NB4 (cell line): Measurements from ENCODE around the gene CTNNA2.

Experiments used
- CTCF ChIP-seq: IDR thresholded peaks from one replicate; pipeline ENCODE4 v1.5.1; 2012; ENCODE audit warnings: low read depth, low read length
- MAX ChIP-seq: IDR thresholded peaks from 2 replicates; pipeline ENCODE4 v1.6.1; 2011; ENCODE audit warnings: low read depth, low read length
- POLR2A ChIP-seq: IDR thresholded peaks from 2 replicates; pipeline ENCODE4 v1.6.1; 2011; ENCODE audit warnings: mild to moderate bottlenecking; ENCODE audit not compliant: insufficient read length; ENCODE audit errors: extremely low read depth

GRCh38 chr2:80167284-80167808, 654.5 kb downstream of the CTNNA2 start:
- TF ChIP-seq CTCF (no peak), POLR2A (no peak), MAX (no peak)
